HS-27A (cell line): Measurements from ENCODE around the gene EFCAB9.
"Not testable (repeated sequence)": the region's sequence is repeated elsewhere in the genome, so short reads cannot be mapped to it uniquely, and the experiment has no call there.

Experiments used
- DNase-seq: peaks from one replicate; pipeline ENCODE4 v3.0.0-alpha.2; 2012; ENCODE audit warnings: low read depth, missing footprints

EFCAB9 gene

GRCh38 chr5:172188893-172189692 lies 4.9 kb upstream of the EFCAB9 start:
- DNase-seq: no peak

- no peak for DNase-seq
Observed at GRCh38 chr5:172189693-172190296, 4.2 kb upstream of the EFCAB9 start.

- no peak for DNase-seq
Observed at GRCh38 chr5:172194985-172195774, 1.2 kb downstream of the EFCAB9 start.

- DNase-seq: not testable (repeated sequence)
Observed at GRCh38 chr5:172197775-172198174, 3.8 kb downstream of the EFCAB9 start.

- no peak for DNase-seq
Observed at GRCh38 chr5:172199446-172199845, 5.5 kb downstream of the EFCAB9 start.

- DNase-seq: no peak
Observed at GRCh38 chr5:172200476-172200875, 6.5 kb downstream of the EFCAB9 start.

GRCh38 chr5:172205984-172206383 lies 12.0 kb downstream of the EFCAB9 start:
- DNase-seq: not testable (repeated sequence)

- no peak for DNase-seq
Observed at GRCh38 chr5:172207511-172207910, 13.5 kb downstream of the EFCAB9 start.

GRCh38 chr5:172209714-172210113 lies 15.7 kb downstream of the EFCAB9 start:
- DNase-seq: no peak

- no peak for DNase-seq
Observed at GRCh38 chr5:172211676-172212075, 17.7 kb downstream of the EFCAB9 start.

GRCh38 chr5:172213126-172213525 lies 19.2 kb downstream of the EFCAB9 start:
- no peak for DNase-seq

- no peak for DNase-seq
Observed at GRCh38 chr5:172216345-172216744, 22.4 kb downstream of the EFCAB9 start.

GRCh38 chr5:172219296-172219695 lies 25.3 kb downstream of the EFCAB9 start:
- DNase-seq: no peak

GRCh38 chr5:172223901-172224873 lies 30.2 kb downstream of the EFCAB9 start:
- DNase-seq: no peak

GRCh38 chr5:172224996-172225395 lies 31.0 kb downstream of the EFCAB9 start:
- no peak for DNase-seq

- no peak for DNase-seq
Observed at GRCh38 chr5:172229904-172230303, 35.9 kb downstream of the EFCAB9 start.

- DNase-seq: no peak
Observed at GRCh38 chr5:172234031-172234430, 40.1 kb downstream of the EFCAB9 start.

GRCh38 chr5:172235132-172235780 lies 41.3 kb downstream of the EFCAB9 start:
- DNase-seq: no peak

GRCh38 chr5:172235827-172236736 lies 42.1 kb downstream of the EFCAB9 start:
- DNase-seq: no peak

GRCh38 chr5:172238334-172238733 lies 44.4 kb downstream of the EFCAB9 start:
- DNase-seq: no peak
